T-cell (primary cell): ENCODE results near the gene HMGN2. TPM values are rescaled to one million over a fixed set of nuclear protein-coding genes. Genes with fewer than 3 reads are reported as not detected.

Experiments used
- ATAC-seq, 4 experiments: fragments of 200-7000 bp in 3 of 4; fragments of 150-1000 bp in 1 of 4; cut with Tn5 transposase; replicated peaks in 1 of 4; 1 replicate in 3 of 4; 2 replicates in 1 of 4; pipeline ENCODE4 v1.10.0; 2021; ENCODE audit warnings: moderate library complexity in 3 of 4, mild to moderate bottlenecking in 2 of 4, moderate number of reproducible peaks in 1 of 4
- CTCF ChIA-PET, 2 donors: fragments of 300-600 bp; sonication (Branson Sonifier 250); formaldehyde crosslinking; loops; one replicate each; lab custom pipeline; 2022; ENCODE audit warnings: antibody characterized with exemption in 2 of 2; lab: Charles Lee
- POLR2A ChIA-PET, 2 donors: fragments of 300-600 bp; sonication (Branson Sonifier 250); formaldehyde crosslinking; loops; one replicate each; lab custom pipeline; 2022; ENCODE audit warnings: antibody characterized with exemption in 2 of 2; lab: Charles Lee
- DNase-seq, 35 experiments: peaks; one replicate each; pipeline versions ENCODE4 v3.0.0 to v3.0.0-alpha.2; 2013 to 2023
- H3K27ac ChIP-seq: one replicate; pipeline ENCODE4 v1.5.1; 2013; ENCODE audit warnings: low read length
- H3K27me3 ChIP-seq, 2 experiments: replicated peaks in 1 of 2; 1 replicate in 1 of 2; 2 replicates in 1 of 2; pipeline versions ENCODE4 v1.6.1 to v1.7.0; 2013; ENCODE audit warnings: low read length in 1 of 2, mixed read lengths in 1 of 2; ENCODE audit not compliant: control insufficient read depth in 2 of 2, insufficient read depth in 2 of 2; ENCODE audit errors: extremely low read depth in 1 of 2
- H3K36me3 ChIP-seq, 2 donors: 1 replicate in 1 of 2; 2 replicates in 1 of 2; pipeline versions ENCODE4 v1.6.1 to v1.7.0; 2013; ENCODE audit warnings: low read length in 1 of 2; ENCODE audit not compliant: control insufficient read depth in 2 of 2, insufficient read depth in 1 of 2; ENCODE audit errors: extremely low read depth in 1 of 2
- H3K4me1 ChIP-seq, 2 experiments: 1 replicate in 1 of 2; 2 replicates in 1 of 2; pipeline versions ENCODE4 v1.6.1 to v1.7.0; 2013; ENCODE audit warnings: low read length in 2 of 2, mixed read lengths in 1 of 2; ENCODE audit not compliant: insufficient read depth in 2 of 2, control insufficient read depth in 1 of 2; ENCODE audit errors: extremely low read depth in 1 of 2
- H3K4me3 ChIP-seq, 2 donors: 1 replicate in 1 of 2; 2 replicates in 1 of 2; pipeline versions ENCODE4 v1.5.1 to v1.7.0; 2013; ENCODE audit warnings: mild to moderate bottlenecking in 2 of 2, low read length in 1 of 2, moderate library complexity in 1 of 2; ENCODE audit not compliant: control insufficient read depth in 1 of 2; ENCODE audit errors: extremely low read depth in 1 of 2
- H3K9me3 ChIP-seq: 2 replicates; pipeline ENCODE4 v1.7.0; 2013
- H3K27ac Mint-ChIP-seq, 2 donors: one replicate each; pipeline ENCODE4 v1.8.0; 2020 to 2021; ENCODE audit warnings: mild to moderate bottlenecking in 2 of 2, mixed read lengths in 2 of 2
- H3K27me3 Mint-ChIP-seq, 2 donors: one replicate each; pipeline ENCODE4 v1.8.0; 2021 to 2022; ENCODE audit warnings: mixed read lengths in 2 of 2
- H3K36me3 Mint-ChIP-seq: one replicate; pipeline ENCODE4 v1.8.0; 2021; ENCODE audit warnings: mixed read lengths
- H3K4me1 Mint-ChIP-seq, 3 donors: one replicate each; pipeline ENCODE4 v1.8.0; 2020 to 2022; ENCODE audit warnings: mixed read lengths in 3 of 3, mild to moderate bottlenecking in 1 of 3
- H3K4me3 Mint-ChIP-seq, 3 donors: one replicate each; pipeline ENCODE4 v1.8.0; 2020 to 2022; ENCODE audit warnings: mild to moderate bottlenecking in 3 of 3, mixed read lengths in 3 of 3, moderate library complexity in 3 of 3
- H3K9me3 Mint-ChIP-seq, 3 donors: one replicate each; pipeline ENCODE4 v1.8.0; 2020 to 2022; ENCODE audit warnings: mixed read lengths in 3 of 3
- WGBS: methylation state at CpG from one replicate; pipeline ENCODE4 v1.1.5; 2013; ENCODE audit warnings: missing lambda C conversion rate; ENCODE audit not compliant: insufficient coverage; 5-methylcytosine and 5-hydroxymethylcytosine counted together
- total RNA-seq, 35 experiments: library from RNA in 6 of 35; stranded (reverse) in 6 of 35; fragments of 120-200 nt in 1 of 35; gene quantifications; one replicate each; pipeline versions ENCODE4 v1.2.1 to v1.2.4 and lab custom pipeline; 2013 to 2026

The HMGN2 gene
- total RNA-seq, 5 donors from 2014 or later (not counting 1 experiment from before 2014, with no cell fraction given), result 310 to 341 (median 325) TPM

DNA sequence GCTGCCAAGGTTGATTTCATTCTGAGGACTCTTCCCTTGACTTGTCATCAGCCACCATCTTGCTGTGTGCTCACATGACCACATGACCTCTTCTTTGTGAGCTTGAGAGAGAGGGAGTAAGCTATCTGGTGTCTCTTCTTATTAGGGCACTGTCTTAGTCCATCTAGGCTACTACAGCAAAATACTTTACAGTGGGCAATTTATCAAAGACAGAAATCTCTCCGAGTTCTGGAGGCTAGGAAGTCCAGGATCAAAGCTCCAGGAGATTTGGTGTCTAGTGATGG, 45.5 kb downstream of the HMGN2 start:
- no peak for ATAC-seq
- H3K27me3 ChIP-seq, result peaks cover 0 to 6% of the 10 kb centered on the region in 2 experiments
- ChIA-PET POLR2A (no interaction called here), CTCF (no interaction called here)
- Mint-ChIP-seq H3K9me3 (no peaks in the 10 kb centered on the region), H3K36me3 (no peaks in the 10 kb centered on the region), H3K4me1 (no peaks in the 10 kb centered on the region), H3K27me3 (no peaks in the 10 kb centered on the region), H3K4me3 (no peak overlapping the region), H3K27ac (no peak overlapping the region)
- 80% methylated on average over 1 of the region's 1 CpG for WGBS
- no peak for DNase-seq
- H3K27ac ChIP-seq, result no peak overlapping the region
- no peaks in the 10 kb centered on the region for H3K9me3 ChIP-seq
- no peaks in the 10 kb centered on the region for H3K36me3 ChIP-seq
- H3K4me3 ChIP-seq, result no peak overlapping the region
- no peaks in the 10 kb centered on the region for H3K4me1 ChIP-seq

DNA sequence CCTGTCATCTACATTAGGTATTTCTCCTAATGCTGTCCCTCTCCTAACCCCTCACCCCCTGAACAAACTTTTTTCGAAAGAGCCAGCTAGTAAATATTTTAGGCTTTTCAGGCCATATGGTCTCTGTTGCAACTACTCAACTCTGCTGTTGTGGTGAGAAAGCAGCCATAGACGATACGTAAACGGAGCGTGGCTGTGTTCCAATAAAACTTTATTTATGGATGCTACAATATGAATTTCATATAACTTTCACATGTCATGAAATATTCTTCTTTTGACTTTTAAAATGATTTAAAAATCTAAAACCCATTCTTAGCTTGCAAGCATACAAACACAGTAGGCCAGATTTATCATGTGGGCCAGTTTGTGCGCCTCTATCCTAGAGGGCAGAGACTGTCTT, 46.1 kb downstream of the HMGN2 start:
- H3K36me3 Mint-ChIP-seq, result no peaks in the 10 kb centered on the region
- no peaks in the 10 kb centered on the region for H3K36me3 ChIP-seq
- ATAC-seq (no peak), DNase-seq (no peak)
- no peaks in the 10 kb centered on the region for H3K4me1 Mint-ChIP-seq
- H3K4me3 Mint-ChIP-seq, result no peak overlapping the region
- H3K4me1 ChIP-seq, result no peaks in the 10 kb centered on the region
- POLR2A ChIA-PET, result no interaction called here
- no peaks in the 10 kb centered on the region for H3K9me3 Mint-ChIP-seq
- H3K27me3 ChIP-seq, result peaks cover 0 to 9% of the 10 kb centered on the region in 2 experiments
- CTCF ChIA-PET, result no interaction called here
- no CpG with 5 or more reads among the region's 6 CpGs for WGBS
- no peak overlapping the region for H3K27ac Mint-ChIP-seq
- H3K9me3 ChIP-seq, result no peaks in the 10 kb centered on the region
- H3K27me3 Mint-ChIP-seq, result no peaks in the 10 kb centered on the region
- no peak overlapping the region for H3K4me3 ChIP-seq
- no peak overlapping the region for H3K27ac ChIP-seq

DNA sequence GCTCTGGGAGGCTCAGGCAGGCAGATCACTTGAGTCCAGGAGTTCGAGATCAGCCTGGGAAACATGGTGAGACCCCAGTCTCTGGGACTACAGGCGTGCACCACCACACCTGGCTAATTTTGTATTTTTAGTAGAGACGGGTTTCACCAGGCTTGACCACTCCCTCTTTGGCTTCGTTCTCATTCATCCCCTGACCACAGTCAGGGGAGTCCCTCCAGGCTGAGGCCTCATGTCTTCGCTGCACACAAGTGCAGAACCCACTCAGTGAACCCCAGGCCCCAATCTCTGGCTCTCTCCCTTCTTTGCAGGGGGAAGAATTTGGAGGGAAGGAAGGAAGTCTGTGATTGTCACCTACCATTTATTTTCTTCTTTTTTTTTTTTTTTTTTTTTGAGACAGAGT, 48.1 kb downstream of the HMGN2 start:
- H3K4me3 ChIP-seq, result no peak overlapping the region
- no peak overlapping the region for H3K27ac ChIP-seq
- no peak for DNase-seq
- H3K27me3 ChIP-seq, result peaks cover 0 to 14% of the 10 kb centered on the region in 2 experiments
- no peaks in the 10 kb centered on the region for H3K4me1 ChIP-seq
- no peaks in the 10 kb centered on the region for H3K36me3 ChIP-seq
- no peak overlapping the region for H3K4me3 Mint-ChIP-seq
- H3K27ac Mint-ChIP-seq, result no peak overlapping the region
- ChIA-PET POLR2A (no interaction called here), CTCF (no interaction called here)
- H3K9me3 ChIP-seq, result no peaks in the 10 kb centered on the region
- ATAC-seq, result no peak
- H3K36me3 Mint-ChIP-seq, result no peaks in the 10 kb centered on the region
- no peaks in the 10 kb centered on the region for H3K9me3 Mint-ChIP-seq
- 83% methylated on average over 3 of the region's 5 CpGs for WGBS
- peaks cover 0 to 4% of the 10 kb centered on the region in 2 donors for H3K27me3 Mint-ChIP-seq
- no peaks in the 10 kb centered on the region for H3K4me1 Mint-ChIP-seq

DNA sequence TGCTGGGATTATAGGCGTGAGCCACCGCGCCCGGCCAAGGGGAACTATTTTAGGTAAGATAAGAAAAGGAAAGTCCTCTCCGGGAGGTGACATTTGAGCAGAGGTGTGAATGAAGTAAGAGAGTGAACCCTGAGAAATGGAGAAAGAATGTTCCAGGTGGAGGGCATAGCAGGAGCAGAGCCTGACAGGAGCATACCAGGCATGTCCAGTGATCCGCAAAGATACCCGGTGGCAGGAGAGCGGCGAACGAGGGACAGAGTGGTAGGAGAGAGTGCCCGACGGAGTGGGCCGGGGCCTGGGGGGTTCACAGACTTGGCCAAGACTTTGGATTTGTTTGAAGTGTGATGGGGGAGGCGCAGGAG, 49.4 kb downstream of the HMGN2 start:
- Mint-ChIP-seq H3K4me3 (no peak overlapping the region), H3K27ac (no peak overlapping the region), H3K36me3 (no peaks in the 10 kb centered on the region), H3K9me3 (no peaks in the 10 kb centered on the region), H3K4me1 (no peaks in the 10 kb centered on the region), H3K27me3 (peaks cover 0 to 4% of the 10 kb centered on the region in 2 donors)
- no peak for DNase-seq
- H3K4me1 ChIP-seq, result no peaks in the 10 kb centered on the region
- H3K27me3 ChIP-seq, result peaks cover 0 to 14% of the 10 kb centered on the region in 2 experiments
- 91% methylated on average over 8 of the region's 14 CpGs for WGBS
- H3K9me3 ChIP-seq, result no peaks in the 10 kb centered on the region
- no peak overlapping the region for H3K4me3 ChIP-seq
- H3K27ac ChIP-seq, result no peak overlapping the region
- ChIA-PET CTCF (interaction anchor here (1.0 to 1.4 kb wide), 2 partner anchors 21 to 1000 kb away, joined by 3 read pairs; no protein-coding TSS in a partner anchor), POLR2A (no interaction called here)
- ATAC-seq, result no peak
- no peaks in the 10 kb centered on the region for H3K36me3 ChIP-seq

DNA sequence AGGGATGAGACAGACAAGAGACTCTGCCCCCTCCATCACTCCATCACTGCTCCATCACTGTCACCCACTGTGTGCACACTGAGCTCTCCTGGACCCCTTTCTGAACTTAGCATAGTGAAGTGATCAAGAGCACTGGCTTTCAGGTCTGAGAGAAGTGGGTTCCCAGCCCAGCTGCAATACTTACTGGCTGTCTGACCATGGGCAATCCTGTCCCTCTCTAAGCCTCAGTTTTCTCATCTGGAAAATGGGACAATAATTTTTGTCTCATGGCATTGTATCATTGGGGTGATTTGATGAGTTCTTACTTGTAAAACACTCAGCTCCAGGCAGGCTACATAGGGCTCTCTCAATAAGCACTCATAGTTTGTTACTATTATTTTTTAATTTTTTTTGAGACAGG, 49.8 kb downstream of the HMGN2 start:
- peaks cover 0 to 14% of the 10 kb centered on the region in 2 experiments for H3K27me3 ChIP-seq
- H3K4me3 Mint-ChIP-seq, result no peak overlapping the region
- CTCF ChIA-PET, result interaction anchor here (1.0 to 1.4 kb wide), 2 partner anchors 22 to 1001 kb away, joined by 3 read pairs; no protein-coding TSS in a partner anchor
- no peaks in the 10 kb centered on the region for H3K36me3 Mint-ChIP-seq
- ATAC-seq (no peak), DNase-seq (no peak)
- H3K27ac ChIP-seq, result no peak overlapping the region
- H3K9me3 ChIP-seq, result no peaks in the 10 kb centered on the region
- no peaks in the 10 kb centered on the region for H3K4me1 ChIP-seq
- H3K4me1 Mint-ChIP-seq, result no peaks in the 10 kb centered on the region
- no peaks in the 10 kb centered on the region for H3K36me3 ChIP-seq
- H3K27ac Mint-ChIP-seq, result no peak overlapping the region
- no peak overlapping the region for H3K4me3 ChIP-seq
- POLR2A ChIA-PET, result no interaction called here
- H3K27me3 Mint-ChIP-seq, result peaks cover 0 to 4% of the 10 kb centered on the region in 2 donors
- H3K9me3 Mint-ChIP-seq, result no peaks in the 10 kb centered on the region

DNA sequence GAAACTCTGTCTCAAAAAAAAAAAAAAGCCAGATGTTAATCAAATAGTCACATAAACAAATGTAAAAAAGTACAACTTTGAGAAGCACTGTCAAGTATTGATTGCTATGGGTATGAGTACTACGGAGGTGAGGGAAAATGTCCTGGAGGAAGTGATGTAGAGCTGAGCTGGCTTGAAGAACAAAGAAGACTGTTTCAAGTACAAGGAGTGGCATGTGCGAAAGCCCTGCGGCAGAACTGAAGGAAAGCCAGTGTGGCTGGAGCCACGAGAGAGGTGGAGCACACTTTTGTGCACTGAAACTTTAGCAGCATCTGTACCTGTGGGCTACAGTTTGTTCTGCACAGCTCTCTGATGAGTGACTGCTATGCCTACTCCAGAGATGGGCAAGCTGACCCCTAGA, 51.9 kb downstream of the HMGN2 start:
- POLR2A ChIA-PET, result interaction anchor here in 1 of 2 donors (0.6 kb wide), 1 partner anchor 1600 kb away, joined by 4 read pairs; no protein-coding TSS in a partner anchor
- no peak overlapping the region for H3K27ac Mint-ChIP-seq
- 67% methylated on average over 4 of the region's 4 CpGs for WGBS

More for the DNA sequence above, 51.9 kb downstream of the HMGN2 start:
- H3K36me3 Mint-ChIP-seq, result no peaks in the 10 kb centered on the region
- no peak overlapping the region for H3K4me3 ChIP-seq
- H3K9me3 Mint-ChIP-seq, result no peaks in the 10 kb centered on the region
- H3K36me3 ChIP-seq, result no peaks in the 10 kb centered on the region
- DNase-seq (no peak), ATAC-seq (no peak)
- no peak overlapping the region for H3K27ac ChIP-seq
- H3K4me3 Mint-ChIP-seq, result no peak overlapping the region
- no peaks in the 10 kb centered on the region for H3K9me3 ChIP-seq
- H3K4me1 ChIP-seq, result peaks cover 0 to 2% of the 10 kb centered on the region in 2 experiments
- H3K27me3 Mint-ChIP-seq, result peaks cover 0 to 4% of the 10 kb centered on the region in 2 donors
- H3K27me3 ChIP-seq, result peaks cover 0 to 15% of the 10 kb centered on the region in 2 experiments
- CTCF ChIA-PET, result interaction anchor here in 1 of 2 donors (1.3 kb wide), 1 partner anchor 18 kb away, joined by 3 read pairs; no protein-coding TSS in a partner anchor
- peaks cover 2 to 4% (median 3%) of the 10 kb centered on the region in 3 donors for H3K4me1 Mint-ChIP-seq
